Activated effector memory CD4-positive, alpha-beta T cell treated with Interleukin-2 at 50 U/mL for 16 hours (primary cell): ENCODE results near the gene IL31RA.
A peak's percentile ranks its signal among the peaks of the same experiment; 100 is the strongest.
"Not testable (repeated sequence)": the region's sequence is repeated elsewhere in the genome, so short reads cannot be mapped to it uniquely, and the experiment has no call there.

Source experiments
- DNase-seq: peaks from one replicate; pipeline ENCODE4 v3.0.0-alpha.2; 2020

Gene IL31RA

DNA sequence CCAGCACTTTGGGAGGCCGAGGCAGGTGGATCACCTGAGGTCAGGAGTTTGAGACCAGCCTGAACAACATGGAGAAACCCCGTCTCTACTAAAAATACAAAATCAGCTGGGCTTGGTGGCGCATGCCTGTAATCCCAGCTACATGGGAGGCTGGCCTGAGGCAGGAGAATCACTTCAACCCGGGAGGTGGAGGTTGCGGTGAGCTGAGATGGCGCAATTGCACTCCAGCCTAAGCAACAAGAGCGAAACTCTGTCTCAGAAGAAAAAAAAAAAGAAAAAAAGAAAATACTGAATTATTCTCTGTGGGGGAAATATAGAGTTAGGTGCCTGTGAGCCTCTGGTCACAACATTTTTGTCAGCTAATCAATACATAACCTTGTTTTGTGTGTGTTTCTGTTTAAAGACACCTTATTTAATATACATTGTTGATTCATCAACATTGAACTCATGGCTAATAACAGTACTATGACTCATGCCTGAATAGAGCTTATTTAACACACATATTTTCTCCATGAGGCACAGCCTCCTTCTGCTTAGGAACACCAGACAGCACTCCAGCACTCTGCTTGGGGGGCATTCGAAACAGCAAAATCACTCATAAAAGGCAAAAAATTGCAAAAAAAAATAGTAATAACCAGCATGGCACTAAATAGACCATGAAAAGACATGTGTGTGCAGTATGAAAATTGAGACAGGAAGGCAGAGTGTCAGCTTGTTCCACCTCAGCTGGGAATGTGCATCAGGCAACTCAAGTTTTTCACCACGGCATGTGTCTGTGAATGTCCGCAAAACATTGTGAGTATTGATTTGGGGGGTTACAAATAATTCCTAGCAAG is at the start of gene IL31RA:
Gene IL31RA (plus strand): TSS at position 519 of the 836 bp plus-strand sequence. CDS start 214 bp downstream, at position 733.
- DNase-seq, result no peak

DNA sequence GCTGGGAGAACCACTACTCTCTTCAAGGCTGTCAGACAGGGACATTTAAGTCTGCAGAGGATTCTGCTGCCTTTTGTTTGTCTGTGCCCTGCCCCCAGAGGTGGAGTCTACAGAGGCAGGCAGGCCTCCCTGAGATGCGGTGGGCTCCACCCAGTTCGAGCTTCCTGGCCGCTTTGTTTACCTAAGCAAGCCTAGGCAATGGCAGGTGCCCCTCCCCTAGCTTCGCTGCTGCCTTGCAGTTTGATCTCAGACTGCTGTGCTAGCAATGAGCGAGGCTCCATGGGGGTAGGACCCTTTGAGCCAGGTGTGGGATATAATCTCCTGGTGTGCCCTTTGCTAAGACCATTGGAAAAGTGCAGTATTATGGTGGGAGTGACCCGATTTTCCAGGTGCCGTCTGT is 42.3 kb upstream of the IL31RA start:
- DNase-seq, result peak; percentile 40

DNA sequence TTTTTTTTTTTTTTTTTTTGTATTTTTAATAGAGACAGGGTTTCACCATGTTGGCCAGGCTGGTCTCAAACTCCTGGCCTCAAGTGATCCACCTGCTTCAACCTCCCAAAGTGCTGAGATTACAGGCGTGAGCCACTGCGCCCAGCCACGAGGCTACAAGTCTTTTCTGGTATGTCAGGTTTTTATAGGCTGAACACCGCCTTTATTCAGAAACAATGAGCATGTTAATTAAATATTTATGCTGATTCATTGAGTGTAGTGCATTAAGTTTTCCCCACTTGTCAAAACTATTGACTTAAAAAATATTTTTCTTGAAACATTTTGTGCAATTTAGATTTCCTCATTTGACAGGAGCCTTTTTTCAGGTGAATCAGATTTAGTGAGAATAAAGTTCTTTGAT is 35.2 kb upstream of the IL31RA start:
- not testable (repeated sequence) for DNase-seq

DNA sequence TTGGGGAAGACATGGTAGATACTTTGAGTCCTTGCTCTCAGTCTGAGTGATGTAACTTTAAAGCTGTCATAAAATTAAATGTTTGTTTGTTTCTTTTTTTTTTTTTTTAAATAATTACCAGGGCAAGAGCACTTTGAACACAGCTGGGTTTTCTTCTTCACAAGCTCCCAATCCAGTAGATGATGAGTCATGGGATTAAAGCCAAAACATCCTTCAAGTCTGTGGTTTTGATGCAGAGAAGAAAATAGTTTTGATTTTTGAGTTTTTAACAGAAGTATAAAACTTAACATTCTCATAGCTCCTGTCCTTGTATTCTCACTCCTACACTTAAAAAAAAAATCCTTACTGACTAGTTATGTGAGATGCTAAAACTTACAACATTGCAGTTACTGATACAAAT is 34.8 kb upstream of the IL31RA start:
- no peak for DNase-seq

DNA sequence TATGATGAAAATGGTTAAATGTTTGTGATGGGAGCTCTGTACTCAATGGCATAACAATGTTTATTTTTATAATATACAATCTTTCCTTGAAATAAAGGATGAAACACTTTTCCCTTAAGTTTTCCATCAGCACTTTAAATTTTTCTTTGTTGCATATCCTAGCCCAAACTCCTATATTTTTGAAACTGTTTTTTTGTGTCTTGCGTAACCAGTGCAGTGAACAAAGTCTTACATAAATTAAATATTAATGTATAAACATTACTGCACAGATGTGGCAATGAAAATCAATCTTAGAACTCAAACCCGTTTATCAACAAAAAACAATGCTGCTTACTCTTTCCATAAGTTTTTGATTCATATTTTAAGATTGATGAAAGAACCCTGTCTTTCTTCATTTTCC is 34.1 kb upstream of the IL31RA start:
- no peak for DNase-seq

DNA sequence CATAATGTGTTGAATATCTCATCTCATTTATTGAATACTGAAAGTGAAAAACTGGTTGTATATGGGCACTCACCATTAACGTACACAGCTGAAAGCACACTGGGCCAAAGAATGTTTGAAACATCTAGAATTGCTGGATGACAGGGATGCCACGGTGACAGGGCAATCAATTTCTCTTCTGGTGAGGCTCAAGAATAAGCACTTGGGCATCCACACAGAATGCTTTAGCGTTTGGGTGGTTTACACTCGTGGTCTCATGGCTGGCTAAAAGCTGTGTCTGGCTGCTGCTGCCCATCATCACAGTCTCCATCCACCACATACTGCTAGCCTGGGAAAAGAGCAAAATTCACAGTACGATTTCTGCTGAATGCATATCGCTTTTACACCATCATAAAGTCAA is 30.7 kb upstream of the IL31RA start:
- no peak for DNase-seq

DNA sequence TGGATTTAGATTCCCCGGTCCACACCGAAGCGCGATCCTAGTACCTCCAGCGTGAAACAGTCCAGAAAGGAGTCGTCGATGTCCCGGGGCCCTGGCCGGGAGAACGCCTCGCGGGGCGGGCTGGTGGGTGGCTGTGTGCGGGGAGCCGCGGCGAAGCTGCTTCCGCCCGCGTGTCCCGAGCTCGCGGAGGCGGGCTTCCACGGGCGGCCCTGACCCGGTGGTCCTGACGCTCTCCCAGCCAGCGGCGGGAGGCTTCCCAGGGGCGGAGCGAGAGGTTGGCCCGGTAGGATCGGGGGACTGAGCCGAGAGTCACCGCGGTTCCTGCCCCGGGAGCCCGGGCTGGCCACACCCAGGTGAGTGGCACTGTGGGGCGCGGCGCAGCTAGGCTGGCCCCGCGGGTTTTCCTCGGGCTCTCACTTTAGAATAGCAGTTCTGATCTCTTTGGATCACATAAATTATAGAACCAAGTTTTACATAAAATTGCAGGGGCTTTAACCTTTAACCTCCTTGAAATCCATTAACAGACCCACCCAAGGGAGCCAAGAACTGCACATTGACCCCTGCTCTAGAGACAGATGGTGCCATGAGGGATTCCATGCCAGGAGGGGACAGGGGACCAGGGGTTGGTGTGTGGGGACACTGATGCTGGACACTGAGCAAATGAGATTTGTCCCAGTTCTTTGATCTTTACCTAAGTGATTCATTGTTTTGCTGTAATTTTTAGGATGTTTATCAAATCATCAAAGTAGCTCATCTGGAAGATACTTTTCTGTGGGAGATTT is 29.2 kb upstream of the IL31RA start:
- no peak for DNase-seq

DNA sequence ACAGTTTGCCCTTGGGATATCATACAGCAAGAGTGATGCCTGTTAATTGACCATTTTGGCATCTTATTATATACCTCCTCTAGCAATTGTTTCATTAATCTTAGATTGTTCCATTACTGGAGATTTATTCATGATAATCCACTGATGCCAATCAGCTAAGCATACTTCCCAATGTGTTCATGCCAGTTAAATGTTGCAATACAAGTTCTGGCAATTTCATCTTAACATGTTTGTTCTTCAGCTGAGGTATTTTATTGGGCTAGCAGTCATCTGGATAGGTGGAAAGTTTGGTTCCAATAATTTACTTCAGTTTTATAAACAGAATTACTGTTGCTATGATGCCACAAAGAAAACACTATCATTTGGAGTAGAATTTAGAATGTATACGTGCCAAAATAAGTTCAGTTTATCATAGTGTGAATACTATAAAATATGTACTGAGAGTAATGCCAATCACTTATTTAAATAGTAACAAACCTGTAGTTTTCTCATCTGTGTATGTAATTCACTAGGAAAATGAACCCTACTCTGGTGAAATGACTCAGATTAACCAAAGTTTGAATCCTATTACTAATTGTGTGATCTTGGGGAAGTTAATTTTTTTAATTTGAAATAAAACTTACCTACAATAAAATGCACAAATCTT is 27.9 kb upstream of the IL31RA start:
- DNase-seq, result no peak

DNA sequence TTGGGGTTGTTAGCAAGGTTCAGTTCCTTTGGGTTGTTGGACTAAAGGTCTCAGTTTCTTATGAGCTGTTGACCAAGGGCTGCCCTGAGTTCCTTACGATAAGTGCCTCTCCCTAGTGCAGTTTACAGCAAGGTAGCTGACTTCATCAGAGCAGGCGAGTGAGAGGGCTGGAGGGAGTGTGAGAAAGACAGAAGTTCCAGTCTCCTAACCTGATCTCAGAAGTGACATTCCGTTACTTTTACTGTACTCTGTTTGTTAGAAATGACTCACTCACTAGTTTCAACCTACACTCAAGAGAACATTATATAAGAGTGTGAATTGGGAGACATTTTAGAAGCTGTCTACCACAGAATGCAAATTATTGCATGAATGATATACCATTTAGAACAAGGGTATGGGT is 21.2 kb upstream of the IL31RA start:
- no peak for DNase-seq

DNA sequence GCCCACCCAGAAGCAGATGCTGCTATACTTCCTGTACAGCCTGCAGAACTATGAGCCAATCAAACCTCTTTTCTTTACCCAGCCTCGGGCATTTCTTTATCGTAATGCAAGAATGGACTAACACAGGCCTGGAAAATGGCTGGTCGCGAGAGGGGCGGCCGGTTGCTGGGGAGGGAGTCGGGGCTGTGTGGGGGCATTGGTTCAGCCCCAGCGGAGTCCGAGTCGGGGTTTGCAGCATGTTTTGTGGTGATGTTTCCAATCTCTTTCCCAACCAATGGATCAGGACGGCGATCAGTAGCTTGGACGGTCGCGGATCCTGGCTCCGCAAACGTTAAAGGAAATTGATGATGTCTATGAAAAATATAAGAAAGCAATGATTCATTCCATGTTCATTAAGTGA is 18.7 kb upstream of the IL31RA start:
- DNase-seq, result no peak

DNA sequence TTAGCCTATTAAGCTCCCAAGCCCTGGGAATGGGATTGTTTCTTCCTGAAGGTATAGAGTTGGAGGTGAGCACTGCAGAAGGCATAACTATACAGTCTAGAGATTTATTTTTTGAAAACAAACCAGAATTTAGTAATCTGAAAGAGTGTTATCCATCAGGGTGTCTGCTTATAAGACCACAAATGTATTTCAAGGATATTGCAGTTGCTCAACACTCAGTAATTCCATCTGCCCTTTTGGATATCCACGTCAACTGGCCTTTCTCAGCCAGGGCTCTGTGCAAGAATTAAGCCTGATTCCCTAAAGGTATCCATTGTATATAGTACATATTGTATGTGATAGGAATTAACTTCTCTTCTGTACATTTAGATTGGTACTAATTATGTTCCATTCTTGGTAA is 15.0 kb upstream of the IL31RA start:
- DNase-seq, result no peak

DNA sequence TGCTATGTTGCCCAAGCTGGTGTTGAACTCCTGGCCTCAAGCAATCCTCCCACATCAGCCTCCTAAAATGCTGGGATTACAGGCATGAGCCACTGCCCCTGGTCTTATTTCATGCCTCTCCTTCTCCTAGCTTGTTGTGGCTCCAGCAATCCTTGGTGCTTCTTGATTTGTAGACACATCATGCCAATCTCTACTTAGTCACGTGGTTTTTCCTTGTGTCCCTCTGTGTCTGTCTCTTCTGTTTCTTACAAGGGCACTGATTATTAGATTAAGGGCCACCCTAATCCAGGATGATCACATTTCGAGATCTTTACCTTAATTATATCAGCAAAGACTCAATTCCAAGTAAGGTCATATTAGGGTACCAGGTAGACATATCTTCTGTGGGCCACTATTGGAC is 9.2 kb upstream of the IL31RA start:
- no peak for DNase-seq

DNA sequence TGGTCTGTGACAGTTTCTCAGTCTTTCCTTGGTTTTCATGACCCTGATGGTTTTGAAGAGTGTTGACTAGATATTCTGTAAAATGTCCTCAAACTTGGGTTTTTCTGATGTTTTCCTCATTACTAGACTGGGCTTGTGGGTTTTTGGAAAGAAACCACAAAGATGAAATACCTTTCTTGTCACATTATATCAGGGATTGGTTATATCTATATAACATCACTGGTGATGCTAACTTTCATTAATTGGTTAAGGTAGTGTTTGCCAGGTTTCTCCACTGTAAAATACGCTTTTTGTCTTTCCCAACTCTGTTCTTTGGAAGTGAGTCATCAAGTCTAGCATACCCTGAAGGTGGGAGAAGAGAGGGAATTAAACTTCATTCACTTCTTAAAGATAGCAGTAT is 3.3 kb upstream of the IL31RA start:
- no peak for DNase-seq

DNA sequence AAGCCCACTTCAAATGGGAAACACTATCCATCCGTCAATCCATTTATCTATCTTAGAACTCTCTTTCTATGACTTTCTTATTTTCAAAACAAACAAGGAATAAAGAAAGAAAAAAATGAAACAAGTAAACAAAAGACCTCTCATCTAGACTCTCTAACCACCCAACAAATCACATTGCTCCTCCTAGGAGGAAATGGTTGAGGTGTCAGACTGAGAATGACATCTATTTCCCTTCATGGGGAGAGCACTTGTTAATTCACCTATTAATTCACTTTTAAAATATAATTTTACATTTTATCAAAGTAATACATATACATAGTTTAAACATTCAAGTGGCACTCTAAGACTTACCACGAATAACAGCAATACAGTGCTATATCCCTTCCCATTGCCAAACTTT is 2.4 kb upstream of the IL31RA start:
- DNase-seq, result no peak

DNA sequence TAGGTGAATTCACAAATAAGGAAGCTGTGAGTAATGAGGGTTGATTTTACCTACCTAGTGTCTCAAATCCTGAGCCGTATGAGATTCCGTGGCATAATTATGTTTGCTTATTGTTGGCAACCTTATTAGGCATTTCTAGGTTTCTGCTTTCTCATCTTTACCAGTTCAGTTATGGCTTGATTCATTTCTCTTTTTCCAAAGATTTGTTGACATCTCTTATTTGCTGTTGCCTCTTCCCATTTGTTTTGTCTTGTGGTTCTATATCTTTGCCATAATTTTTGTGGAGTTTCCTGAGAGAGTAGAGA is 470 bp downstream of the IL31RA start:
- DNase-seq, result no peak

DNA sequence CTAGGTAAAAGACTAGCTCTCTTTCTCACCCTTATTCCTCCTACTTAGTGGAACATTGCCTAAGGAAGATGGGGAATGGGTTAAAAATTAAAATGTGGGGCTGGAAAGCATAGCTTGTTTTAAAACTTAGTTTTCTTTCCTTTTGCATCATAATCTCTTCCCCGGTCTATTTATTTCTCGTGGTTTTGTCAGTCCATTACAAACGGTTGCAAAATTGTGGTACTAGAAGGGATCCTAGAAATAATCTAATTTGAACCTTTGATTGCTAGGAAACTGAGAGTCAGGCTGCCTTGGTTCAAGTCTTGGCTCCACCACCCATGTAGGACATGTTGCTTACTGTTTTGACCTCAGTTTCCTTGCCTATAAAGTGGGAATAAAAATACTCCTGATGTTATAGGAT is 1.3 kb downstream of the IL31RA start:
- no peak for DNase-seq

DNA sequence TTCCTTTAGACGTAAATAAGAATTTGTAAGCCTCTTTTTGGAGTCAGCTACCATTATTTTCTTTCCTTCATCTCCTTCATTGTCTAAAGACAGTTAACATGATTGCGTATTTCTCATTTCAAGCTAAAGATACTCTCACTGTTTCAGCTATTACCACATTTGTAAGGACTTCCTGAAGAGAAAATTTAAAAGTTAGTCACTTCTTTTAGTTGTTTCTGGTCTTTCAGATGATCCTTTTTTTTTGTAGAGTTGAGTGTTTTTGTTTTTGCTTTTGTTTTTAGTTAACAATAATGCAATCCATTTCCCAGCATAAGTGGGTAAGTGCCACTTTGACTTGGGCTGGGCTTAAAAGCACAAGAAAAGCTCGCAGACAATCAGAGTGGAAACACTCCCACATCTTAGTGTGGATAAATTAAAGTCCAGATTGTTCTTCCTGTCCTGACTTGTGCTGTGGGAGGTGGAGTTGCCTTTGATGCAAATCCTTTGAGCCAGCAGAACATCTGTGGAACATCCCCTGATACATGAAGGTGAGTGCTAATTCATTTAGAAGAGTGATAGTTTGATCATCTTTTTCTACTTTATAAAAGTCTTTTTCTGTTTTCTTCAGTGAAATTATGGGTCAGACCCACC is 2.0 kb downstream of the IL31RA start:
- DNase-seq, result no peak

DNA sequence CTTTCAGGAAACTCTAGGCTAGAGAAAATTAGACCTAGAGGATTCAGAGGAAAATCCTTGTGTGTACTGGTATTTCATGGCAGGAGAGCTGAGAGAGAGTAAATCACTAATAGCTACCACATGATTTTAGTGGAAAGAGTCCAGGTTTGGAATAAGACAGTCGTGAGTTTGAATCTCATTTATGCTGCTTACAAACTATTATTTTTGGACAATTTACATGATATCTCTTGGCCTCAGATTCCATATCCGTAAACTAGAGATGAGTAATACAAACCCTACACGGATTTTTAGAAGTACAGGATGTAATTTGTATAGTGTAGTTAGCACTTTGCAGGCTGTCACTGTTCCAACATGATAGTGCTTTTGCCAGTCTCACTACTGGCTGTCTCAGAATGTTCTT is 2.7 kb downstream of the IL31RA start:
- no peak for DNase-seq

DNA sequence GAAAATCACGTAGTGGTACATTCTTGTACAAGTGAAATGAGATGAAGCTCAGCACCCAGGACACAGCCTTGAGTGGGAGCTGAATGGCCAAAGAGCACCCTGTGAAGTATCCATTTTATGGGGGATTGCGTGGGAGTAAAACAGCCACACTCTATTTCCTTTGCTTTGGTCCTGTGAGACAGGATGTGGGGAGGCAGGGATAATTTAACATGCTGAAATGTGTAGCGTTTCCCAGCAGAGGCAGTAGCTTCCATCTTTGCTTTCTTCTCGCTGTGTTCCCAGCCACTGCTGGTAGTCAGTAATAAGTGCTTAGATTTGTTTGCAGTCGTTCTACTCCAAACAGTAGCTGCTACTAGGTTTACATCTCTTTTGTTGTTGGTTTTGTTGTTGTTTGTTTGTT is 4.4 kb downstream of the IL31RA start:
- DNase-seq, result no peak

DNA sequence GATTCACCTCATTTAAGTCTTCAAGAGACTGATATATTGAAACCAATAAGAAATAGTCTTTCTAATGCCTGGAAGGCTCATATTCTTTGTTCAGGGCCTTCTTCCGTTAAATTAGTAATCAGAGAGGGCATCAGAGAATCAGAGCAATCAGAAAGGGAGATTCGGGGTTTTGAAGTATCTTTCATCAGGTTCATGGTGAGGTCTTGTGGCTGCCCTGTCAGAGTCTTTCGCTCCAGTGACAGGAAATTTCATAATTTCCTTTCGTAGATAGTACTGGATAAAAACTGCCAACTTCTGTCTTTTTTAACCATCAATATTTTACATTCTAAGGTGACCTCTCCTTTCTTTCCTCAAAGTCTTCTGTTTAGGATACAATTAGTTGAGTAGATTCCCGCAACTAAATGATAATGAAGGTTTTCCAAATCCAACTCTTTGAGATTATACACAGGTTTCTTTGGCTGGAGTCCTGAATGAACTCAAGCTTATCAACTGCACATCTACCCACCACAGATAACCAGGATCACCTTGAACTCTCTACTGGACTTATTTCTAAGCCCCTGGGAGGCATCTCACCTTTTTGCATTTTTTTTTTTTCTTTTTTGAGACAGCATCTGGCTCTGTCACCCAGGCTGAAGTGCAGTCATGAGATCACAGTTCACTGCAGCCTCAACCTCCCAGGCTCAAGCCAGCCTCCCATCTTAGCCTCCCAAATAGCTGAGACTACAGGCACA is 5.5 kb downstream of the IL31RA start:
- DNase-seq, result no peak

DNA sequence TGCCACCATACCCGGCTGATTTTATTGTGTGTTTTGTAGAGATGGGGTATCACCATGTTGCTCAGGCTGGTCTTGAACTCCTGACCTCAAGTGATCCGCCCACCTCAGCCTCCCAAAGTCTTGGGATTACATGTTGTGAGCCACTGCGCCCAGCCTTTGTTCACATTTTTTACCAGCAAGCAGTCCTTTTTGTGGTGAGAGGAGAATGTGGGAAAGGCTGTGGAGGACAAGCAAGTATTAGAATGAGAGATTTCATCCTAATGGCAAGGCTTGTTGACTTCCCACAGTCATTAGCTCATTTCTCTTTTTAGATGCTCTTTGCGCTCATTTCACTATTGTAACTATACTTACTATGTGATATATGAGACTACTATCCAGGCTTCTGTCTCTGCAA is 6.1 kb downstream of the IL31RA start:
- no peak for DNase-seq

DNA sequence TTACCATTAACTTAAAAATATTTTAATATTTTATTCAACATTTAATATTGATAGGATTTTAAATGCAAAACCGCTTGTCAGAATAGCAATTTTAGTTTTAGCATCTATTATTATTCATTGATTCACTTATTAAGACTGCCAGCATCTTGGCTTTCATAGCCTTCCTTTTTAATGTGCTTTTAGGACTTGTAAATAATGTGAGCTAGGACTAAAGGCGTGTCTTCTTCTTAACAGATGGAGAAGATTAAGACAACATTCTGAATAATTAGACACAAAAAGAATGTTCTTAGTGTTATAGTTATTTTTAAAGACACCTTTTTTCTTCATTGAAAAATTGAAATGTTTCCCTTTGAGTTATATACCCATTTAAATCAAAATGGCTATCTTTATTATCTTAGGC is 6.9 kb downstream of the IL31RA start:
- DNase-seq, result no peak

DNA sequence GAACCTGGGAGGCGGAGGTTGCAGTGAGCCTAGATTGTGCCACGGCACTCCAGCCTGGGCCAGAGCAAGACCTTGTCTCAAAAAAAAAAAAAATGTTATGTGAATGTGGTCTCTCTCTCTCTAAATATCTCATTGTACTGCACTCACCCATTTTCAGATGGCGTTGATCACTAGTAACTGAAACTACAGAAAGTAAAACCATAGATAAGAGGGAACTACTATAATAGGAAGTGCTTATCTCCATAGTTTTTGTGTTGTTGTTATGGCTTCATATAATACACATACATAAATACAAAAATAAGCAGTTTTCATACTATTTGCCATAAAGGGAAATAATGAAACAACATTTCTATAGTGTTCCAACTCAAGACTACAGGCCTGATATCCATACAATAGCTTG is 9.1 kb downstream of the IL31RA start:
- DNase-seq, result no peak
